Mucosa of descending colon (tissue), 3 donors: ENCODE results near the gene TADA2B. TPM values are rescaled to one million over a fixed set of nuclear protein-coding genes. Genes with fewer than 3 reads are reported as not detected.

Experiments
- ATAC-seq: fragments of 200-7000 bp; cut with Tn5 transposase; one replicate; pipeline ENCODE4 v1.9.1; 2020; ENCODE audit warnings: mild to moderate bottlenecking, moderate library complexity
- DNase-seq, 3 donors: peaks; one replicate each; pipeline ENCODE4 v3.0.0-alpha.2; 2020
- H3K36me3 ChIP-seq: fragments of 200-600 bp; one replicate; pipeline ENCODE4 v1.8.0; 2021; ENCODE audit warnings: low read depth, mild to moderate bottlenecking
- H3K4me1 ChIP-seq: fragments of 200-600 bp; one replicate; pipeline ENCODE4 v1.8.0; 2021; ENCODE audit warnings: low read depth, mild to moderate bottlenecking
- H3K4me3 ChIP-seq: fragments of 200-600 bp; one replicate; pipeline ENCODE4 v1.8.0; 2021; ENCODE audit warnings: mild to moderate bottlenecking
- H3K9me3 ChIP-seq: fragments of 200-600 bp; one replicate; pipeline ENCODE4 v1.8.0; 2021; ENCODE audit warnings: mild to moderate bottlenecking
- intact Hi-C, 2 donors: fragments of 100-400 bp; cut with DNase I in 1 of 2; cut with micrococcal nuclease in 1 of 2; formaldehyde crosslinking; loops; one replicate each; pipeline versions ENCODE4 v1.11.0 to v1.11.1; 2022; cut with DNase I, micrococcal nuclease
- total RNA-seq, 3 donors: library from RNA; stranded (reverse); fragmentation: NEBNext Ultra II Directional in 2 of 3; extraction: Animal tissue kit (Norgen Biotek cat#: 25700) in 2 of 3; gene quantifications; one replicate each; pipeline versions ENCODE4 v1.2.1 to v1.2.4, GENCODE V29; 2021 to 2023
- TF ChIP-seq, protein P1 (sequence below): fragments of 200-600 bp; IDR thresholded peaks from one replicate; pipeline ENCODE4 v1.8.0; 2022; ENCODE audit warnings: antibody characterized with exemption, mild to moderate bottlenecking
- donor health status: DM: no; HTN: no; CAD: no; lungs with moderate emphysema.
- donor health status: DM: no; HTN: no; CAD: no.
- donor health status: DM: no; HTN: yes; CAD: no.

The TADA2B gene
- total RNA-seq, 3 donors from 2014 or later = 22.2 to 32.7 (median 27.6) TPM

- Histone ChIP-seq H3K36me3 (peaks cover 3% of the 10 kb centered on the region), H3K4me3 (no peak overlapping the region), H3K4me1 (peaks cover 18% of the 10 kb centered on the region), H3K9me3 (no peaks in the 10 kb centered on the region)
- DNase-seq = no peak
- TF ChIP-seq, protein P1, sequence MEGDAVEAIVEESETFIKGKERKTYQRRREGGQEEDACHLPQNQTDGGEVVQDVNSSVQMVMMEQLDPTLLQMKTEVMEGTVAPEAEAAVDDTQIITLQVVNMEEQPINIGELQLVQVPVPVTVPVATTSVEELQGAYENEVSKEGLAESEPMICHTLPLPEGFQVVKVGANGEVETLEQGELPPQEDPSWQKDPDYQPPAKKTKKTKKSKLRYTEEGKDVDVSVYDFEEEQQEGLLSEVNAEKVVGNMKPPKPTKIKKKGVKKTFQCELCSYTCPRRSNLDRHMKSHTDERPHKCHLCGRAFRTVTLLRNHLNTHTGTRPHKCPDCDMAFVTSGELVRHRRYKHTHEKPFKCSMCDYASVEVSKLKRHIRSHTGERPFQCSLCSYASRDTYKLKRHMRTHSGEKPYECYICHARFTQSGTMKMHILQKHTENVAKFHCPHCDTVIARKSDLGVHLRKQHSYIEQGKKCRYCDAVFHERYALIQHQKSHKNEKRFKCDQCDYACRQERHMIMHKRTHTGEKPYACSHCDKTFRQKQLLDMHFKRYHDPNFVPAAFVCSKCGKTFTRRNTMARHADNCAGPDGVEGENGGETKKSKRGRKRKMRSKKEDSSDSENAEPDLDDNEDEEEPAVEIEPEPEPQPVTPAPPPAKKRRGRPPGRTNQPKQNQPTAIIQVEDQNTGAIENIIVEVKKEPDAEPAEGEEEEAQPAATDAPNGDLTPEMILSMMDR = no peak
- no peak for ATAC-seq
- intact Hi-C loops = no loop called here
These were observed 23.3 kb downstream of the TADA2B start for GRCh38 chr4:7066493-7066892.

GRCh38 chr4:7067126-7067451 is 23.9 kb downstream of the TADA2B start:
- no peak for ATAC-seq
- TF ChIP-seq, protein P1 = no peak
- intact Hi-C loops = no loop called here

DNA sequence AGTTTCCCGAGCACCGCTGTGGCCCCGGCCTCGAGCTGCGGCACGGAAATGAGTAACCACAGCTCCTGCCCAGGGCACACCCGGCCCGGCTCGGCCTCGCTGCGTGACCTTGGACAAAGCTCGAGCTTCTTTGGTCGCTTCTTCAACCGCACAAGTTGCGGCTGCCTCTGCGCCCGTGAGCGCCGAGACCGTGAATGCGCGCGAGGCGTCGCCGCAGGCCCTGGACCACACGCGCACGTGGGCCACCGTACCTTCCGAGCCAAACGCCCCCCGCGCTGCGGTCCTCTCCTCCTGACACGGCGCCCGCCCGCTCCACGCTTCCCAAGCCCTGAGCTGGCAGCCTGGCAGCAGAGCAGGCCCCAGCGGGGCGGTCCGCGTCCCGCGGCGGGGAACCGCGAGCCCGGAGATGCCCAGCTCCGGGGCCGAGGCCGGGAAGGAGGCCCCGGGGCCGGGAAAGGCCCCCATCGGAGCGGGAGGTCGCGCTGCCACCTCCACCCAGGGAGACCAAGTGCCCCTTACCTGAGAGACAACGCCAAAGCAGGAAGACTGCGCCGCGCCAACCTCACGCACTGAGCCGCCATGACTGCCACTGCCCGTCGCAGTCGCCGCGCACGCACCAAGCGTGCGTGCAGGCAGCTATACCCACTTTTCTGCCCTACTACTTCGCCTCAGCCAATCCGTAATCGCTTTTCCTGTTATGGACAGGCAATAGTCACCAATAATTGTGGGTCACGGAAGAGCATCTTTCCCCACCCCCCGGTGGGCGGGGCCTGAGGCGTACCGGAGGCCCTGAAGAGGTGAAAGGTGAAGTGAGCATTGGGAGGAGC is 24.5 kb downstream of the TADA2B start, which contains the start of gene GRPEL1:
Gene GRPEL1 (minus strand): TSS at position 613 of the 827 bp plus-strand sequence. CDS start 32 bp downstream, at position 581.
- peaks cover 3% of the 10 kb centered on the region for H3K36me3 ChIP-seq
- peak within 1 kb of the TSS; percentile 97 for H3K4me3 ChIP-seq
- intact Hi-C loops = no loop called here
- H3K4me1 ChIP-seq = peaks cover 18% of the 10 kb centered on the region
- ATAC-seq (peak; percentile 96), DNase-seq (peak; percentile 100)
- no peaks in the 10 kb centered on the region for H3K9me3 ChIP-seq
- TF ChIP-seq, protein P1 = no peak

More at GRCh38 chr4:7067126-7067451, 23.9 kb downstream of the TADA2B start:
- H3K4me1 ChIP-seq = peaks cover 18% of the 10 kb centered on the region
- H3K9me3 ChIP-seq = no peaks in the 10 kb centered on the region
- peak overlapping the region; percentile 97 for H3K4me3 ChIP-seq
- H3K36me3 ChIP-seq = peaks cover 3% of the 10 kb centered on the region
- no peak for DNase-seq

GRCh38 chr4:7068279-7068842 is 25.2 kb downstream of the TADA2B start:
- Histone ChIP-seq H3K4me3 (peak overlapping the region; percentile 97), H3K9me3 (no peaks in the 10 kb centered on the region), H3K36me3 (peaks cover 3% of the 10 kb centered on the region), H3K4me1 (peaks cover 18% of the 10 kb centered on the region)
- intact Hi-C loops = no loop called here
- TF ChIP-seq, protein P1 = no peak
- DNase-seq (no peak), ATAC-seq (no peak)

DNA sequence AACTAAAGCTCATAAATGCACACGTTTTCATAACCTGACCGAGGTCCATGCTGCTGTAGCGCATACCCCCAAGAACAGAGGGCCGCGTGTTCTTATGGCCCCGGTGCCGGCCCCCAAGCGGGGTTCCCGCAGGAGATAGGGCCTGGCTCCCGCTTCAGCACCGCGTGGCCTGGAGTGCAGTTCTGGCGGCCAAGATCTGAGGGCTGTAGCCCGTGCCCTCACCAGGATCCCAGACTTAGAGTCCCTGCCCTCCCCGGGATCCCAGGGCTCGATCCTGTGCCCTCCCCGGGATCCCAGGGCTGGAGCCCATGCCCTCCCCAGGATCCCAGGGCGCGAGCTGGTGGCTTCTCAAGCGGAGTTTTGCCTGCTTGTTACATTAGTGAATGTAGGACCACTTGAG is 25.7 kb downstream of the TADA2B start:
- DNase-seq (peak in 1 of 3 donors; percentile 24), ATAC-seq (no peak)
- Histone ChIP-seq H3K4me1 (peaks cover 18% of the 10 kb centered on the region), H3K4me3 (no peak overlapping the region), H3K36me3 (peaks cover 3% of the 10 kb centered on the region), H3K9me3 (no peaks in the 10 kb centered on the region)
- intact Hi-C loops = no loop called here
- TF ChIP-seq, protein P1 = no peak
